Measurements from ENCODE around the gene LRRFIP2. TPM values are rescaled to one million over a fixed set of nuclear protein-coding genes. Genes with fewer than 3 reads are reported as not detected.

LRRFIP2 gene
- total RNA-seq, 1 donor from 2014 or later, result 32.6 TPM

- intact Hi-C loops (cut with micrococcal nuclease), result no loop called here
Measured at GRCh38 chr3:37117548-37117947, 56.8 kb downstream of the LRRFIP2 start.

- intact Hi-C loops (cut with micrococcal nuclease), result no loop called here
Measured at GRCh38 chr3:37116998-37117397, 57.4 kb downstream of the LRRFIP2 start.

DNA sequence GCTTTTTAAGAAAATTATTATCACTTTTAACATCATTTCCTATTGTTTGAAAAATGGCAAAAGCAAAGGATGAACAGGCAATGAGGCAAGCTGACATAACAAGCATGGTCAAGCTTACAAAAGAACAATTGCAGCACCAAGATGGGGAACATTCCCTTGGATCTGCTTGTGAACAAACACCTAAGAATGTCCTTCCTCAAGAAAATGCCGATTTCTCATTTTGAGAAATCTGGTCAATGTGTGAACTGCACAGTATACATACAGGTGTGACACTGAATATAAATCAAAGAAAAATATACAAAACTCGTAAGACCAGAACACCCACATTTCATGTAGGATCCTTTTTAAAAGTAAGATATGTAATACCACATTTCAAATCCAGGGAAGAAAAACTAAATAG is 58.9 kb downstream of the LRRFIP2 start:
- intact Hi-C loops (cut with micrococcal nuclease), result no loop called here

- intact Hi-C loops (cut with micrococcal nuclease), result no loop called here
Measured at GRCh38 chr3:37114251-37115145, 59.9 kb downstream of the LRRFIP2 start.

DNA sequence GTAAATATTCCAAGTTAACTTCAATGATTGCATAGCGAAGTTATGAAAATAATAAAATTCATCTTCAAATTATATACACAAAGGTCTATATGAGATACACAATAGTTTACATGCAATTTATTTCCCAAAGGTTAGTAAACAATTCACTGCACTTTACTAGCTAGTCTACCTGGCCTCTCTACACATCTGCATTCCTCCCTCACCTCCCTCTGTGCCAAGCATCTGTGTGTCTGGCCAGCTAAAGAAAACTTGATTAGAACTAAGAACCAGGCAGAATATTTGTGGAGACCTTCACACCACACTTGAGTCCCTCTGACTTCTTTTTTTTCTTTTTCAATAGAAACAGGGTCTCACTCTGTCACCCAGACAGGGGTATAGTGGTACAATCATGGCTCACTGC is 61.4 kb downstream of the LRRFIP2 start:
- intact Hi-C loops (cut with micrococcal nuclease), result no loop called here

DNA sequence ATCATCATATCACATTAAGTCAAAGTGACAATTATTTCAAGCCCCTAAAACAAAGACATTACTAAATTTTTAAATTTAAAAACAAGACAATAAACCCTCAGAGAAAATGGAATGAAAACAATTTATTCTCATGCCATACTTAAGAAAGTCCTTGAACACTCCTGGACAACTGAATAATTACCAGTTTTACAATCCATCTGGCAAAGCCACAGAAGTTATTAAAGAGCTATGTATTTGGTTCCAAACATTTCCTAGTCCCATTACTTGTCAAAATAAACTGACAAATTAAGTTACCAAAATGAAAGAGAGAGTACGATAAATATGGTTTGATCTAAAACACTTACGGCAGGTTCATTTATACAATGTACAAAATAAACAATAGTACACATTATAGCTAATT is 63.2 kb downstream of the LRRFIP2 start:
- intact Hi-C loops (cut with micrococcal nuclease), result no loop called here

- intact Hi-C loops (cut with micrococcal nuclease), result no loop called here
Measured at GRCh38 chr3:37107846-37108245, 66.5 kb downstream of the LRRFIP2 start.

DNA sequence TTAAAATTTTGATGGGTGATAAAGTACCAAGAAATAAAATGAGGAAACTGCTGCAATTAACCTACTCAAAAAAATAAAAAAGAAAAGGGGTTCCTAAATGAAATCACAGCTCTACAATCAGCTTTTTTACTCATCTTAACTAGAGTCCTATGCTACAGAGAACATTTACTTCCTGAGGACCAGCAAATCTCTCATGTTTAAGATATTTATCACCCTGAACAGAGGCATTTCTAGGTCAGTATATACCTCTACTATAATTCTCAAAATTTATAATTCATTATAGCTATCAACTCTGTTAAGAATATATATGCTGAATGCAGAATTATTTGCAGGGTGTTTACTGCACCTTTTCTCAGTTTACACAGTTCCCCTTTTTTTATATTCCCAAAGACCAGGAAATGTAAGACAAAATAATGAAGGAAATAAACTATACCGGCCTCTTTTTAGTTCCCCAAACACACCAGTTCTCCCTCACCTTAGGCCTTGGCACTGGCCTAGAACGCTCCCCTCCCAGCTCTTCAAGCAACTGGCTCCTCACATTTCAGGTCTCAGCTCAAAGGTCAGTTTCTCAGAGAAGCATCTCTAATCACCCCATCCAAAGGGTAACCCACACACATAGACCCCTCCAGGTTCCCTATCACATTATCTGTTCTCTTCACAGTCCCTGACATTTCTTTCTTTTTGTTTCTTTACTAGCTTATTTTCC is 71.1 kb downstream of the LRRFIP2 start:
- intact Hi-C loops (cut with micrococcal nuclease), result no loop called here

GRCh38 chr3:37100411-37100810 is 74.0 kb downstream of the LRRFIP2 start:
- intact Hi-C loops (cut with micrococcal nuclease), result no loop called here

- intact Hi-C loops (cut with micrococcal nuclease), result no loop called here
Measured at GRCh38 chr3:37099469-37099868, 74.9 kb downstream of the LRRFIP2 start.

- intact Hi-C loops (cut with micrococcal nuclease), result no loop called here
Measured at GRCh38 chr3:37098884-37099283, 75.5 kb downstream of the LRRFIP2 start.

DNA sequence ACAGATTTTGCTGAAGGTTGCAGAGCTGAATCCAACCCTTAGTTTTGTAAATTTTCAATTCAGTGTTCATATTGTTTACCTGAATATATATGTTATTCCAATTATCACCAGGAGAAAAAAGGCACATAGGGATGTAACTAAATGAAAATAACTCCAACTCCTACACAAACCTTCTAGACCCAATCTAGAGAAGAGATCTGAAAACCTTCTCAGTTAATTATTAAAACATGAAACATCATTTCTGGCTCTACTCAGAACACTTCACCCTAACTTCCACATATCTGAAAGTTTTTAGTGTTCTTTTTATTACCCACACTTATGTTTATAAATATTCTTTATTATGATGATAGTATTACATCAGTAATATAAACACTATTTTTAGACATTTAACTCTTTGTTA is 76.6 kb downstream of the LRRFIP2 start:
- intact Hi-C loops (cut with micrococcal nuclease), result no loop called here

DNA sequence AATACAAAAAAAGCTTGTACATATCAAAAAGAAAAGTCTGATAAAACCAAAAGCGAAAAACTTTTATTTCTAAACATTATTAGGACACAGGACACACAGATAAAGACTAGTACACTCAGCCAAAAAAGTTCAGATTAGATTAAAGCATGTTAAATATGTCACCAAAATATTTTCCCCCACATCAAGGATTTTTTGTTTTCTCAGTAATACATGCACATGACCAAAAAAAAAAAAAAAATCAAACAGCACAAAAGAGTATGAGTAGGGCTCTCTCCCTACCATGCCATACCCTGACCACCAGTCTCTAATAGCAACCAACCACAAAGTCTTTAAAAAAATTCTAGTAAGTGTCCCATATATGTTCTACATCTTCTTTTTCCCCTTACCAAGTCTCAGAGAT is 77.4 kb downstream of the LRRFIP2 start:
- intact Hi-C loops (cut with micrococcal nuclease), result no loop called here

GRCh38 chr3:37096288-37096687 is 78.1 kb downstream of the LRRFIP2 start:
- intact Hi-C loops (cut with micrococcal nuclease), result no loop called here

GRCh38 chr3:37094636-37095035 is 79.7 kb downstream of the LRRFIP2 start:
- intact Hi-C loops (cut with micrococcal nuclease), result no loop called here

DNA sequence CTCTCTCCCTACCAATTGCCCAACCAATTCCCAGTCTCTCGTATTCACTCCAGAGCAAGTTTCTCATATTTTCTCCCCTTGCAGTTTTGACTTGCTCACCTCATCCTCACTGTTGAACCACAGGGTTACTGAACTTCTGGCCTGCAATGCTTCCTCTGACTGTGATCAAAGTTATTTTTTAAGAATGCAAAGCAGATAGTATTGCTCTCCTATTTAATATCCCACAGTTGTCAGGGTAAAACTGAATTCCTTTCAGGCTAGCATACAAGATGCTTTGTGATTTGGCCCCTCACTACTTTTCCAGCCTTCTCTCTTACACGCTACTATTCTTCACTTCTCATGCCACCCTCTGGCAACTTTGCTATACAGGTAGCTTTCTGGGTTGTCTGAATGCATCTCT is 80.9 kb downstream of the LRRFIP2 start:
- intact Hi-C loops (cut with micrococcal nuclease), result no loop called here

DNA sequence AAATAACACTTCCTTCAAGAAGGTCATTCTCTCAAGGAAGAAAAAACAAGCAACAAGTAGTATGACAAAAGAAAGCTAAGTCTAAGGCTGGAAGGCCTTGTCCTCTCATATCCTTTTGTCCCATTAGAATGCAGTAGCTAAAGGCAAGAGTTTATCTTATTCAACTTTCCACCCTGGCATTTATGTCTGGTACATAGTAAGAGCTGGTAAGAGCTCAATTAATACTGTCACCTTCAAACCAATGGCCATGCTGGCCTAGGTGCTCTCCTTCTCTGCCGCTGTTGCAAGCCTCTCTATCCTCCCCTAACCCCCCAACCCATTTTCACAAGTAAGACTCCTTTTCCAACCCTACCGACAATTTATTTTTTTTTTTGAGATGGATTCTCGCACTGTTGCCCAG is 81.9 kb downstream of the LRRFIP2 start:
- intact Hi-C loops (cut with micrococcal nuclease), result no loop called here

DNA sequence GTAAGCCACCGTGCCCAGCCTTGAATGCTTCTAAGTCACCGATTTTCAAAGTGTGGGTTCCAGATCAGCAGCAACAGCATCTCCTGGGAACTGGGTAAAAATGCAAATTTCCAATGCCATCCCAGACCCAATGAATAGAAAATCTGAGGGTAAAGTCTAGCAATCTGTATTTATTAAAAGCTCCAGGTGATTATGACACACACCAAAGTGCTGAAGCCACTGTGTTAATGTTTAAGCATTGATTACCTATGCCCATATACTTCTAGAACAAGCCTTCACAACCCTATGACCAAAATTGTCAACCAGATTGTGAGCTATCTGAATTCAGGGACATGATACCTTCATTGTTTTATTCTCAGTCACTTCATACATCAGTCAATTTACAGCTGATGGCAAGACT is 86.5 kb downstream of the LRRFIP2 start:
- intact Hi-C loops (cut with micrococcal nuclease), result no loop called here

DNA sequence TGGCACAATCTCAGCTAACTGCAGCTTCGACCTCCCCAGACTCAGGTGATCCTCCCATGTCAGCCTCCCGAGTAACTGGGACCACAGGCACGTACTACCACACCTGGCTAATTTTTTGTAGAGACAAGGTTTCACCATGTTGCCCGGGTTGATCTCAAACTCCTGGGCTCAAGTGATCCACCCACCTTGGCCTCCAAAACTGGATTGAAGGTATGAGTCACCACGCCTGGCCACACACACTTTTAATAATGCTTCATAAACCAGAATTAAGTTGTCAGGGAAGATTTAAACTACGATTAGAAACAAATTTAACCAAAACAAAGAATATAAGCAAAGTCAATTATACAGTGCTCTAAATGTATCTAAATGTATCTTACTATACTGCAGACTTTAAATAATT is 87.5 kb downstream of the LRRFIP2 start:
- intact Hi-C loops (cut with micrococcal nuclease), result no loop called here

DNA sequence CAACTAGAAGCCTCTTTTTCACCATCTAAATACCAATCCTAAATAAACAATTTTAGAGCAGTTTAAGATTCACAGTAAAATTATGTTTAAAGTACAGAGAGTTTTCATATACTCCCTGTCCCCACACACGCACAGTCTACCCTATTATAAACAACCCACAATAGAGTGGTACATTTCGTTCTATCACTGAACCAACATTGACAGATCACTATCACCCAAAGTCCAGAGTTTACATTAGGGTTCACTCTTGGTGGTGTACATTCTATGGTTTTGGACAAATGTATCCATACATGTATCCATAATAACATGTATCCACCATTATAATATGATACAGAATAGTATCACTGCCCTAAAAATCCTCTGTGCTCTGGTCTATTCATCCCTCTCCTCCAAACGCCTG is 92.1 kb downstream of the LRRFIP2 start:
- intact Hi-C loops (cut with micrococcal nuclease), result no loop called here

DNA sequence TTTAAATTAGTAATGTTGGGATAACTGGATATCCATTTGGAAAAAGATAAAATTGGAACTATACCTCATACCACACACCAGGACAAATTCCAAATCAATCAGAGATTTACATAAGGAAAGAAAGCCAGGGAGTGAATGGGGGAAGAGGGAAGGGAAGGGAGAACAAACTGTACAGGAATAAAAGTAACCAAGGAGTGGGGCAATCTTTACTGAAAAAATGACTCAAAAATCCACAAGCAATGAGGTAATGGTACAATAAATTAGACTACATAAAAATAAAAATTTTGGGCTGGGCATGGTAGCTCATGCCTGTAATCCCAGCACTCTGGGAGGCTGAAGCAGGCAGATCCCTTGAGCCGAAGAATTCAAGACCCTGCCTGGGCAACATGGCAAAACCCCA is 98.4 kb downstream of the LRRFIP2 start:
- intact Hi-C loops (cut with micrococcal nuclease), result no loop called here

DNA sequence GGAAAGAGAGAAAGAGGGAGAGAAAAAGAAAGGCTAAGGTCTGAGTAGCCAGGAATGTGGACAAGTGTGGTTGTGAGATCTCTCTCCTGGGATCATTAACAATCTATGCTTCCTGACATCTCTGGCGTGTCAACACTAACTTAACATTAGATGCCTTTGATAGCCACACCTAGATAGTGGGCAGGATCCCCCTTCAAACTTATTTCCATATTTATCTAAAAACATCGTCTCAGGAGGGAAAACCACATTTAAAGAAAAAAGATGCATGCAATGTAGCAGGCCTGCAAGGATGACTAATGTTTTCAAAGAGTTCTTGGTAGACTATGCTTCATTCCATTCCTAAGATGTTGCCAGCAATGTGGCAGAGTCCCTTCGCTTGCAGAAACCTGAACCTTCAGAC is 100.2 kb downstream of the LRRFIP2 start:
- intact Hi-C loops (cut with micrococcal nuclease), result no loop called here

DNA sequence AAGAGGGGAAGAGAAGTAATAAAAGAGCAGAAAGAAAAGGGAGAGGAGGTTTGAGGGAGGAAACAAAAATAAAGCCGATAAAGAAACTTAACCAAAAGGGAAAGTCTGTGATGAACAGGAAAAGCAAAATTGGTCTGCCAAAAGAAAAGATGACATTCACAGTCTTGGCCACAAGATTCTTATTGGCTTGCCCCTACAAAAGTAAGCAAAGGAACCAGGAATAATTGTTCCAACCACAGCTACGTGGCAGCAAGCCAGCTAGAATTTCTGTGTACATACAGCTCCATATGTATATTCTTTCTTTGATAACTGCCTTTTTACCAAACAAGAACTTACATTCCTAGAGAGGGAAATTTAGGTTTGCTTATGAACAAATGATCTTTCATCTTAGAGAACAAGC is 101.5 kb downstream of the LRRFIP2 start:
- intact Hi-C loops (cut with micrococcal nuclease), result no loop called here
